ENCODE results near the gene PRKAR2B.
A peak's percentile ranks its signal among the peaks of the same experiment; 100 is the strongest.
"Not testable (repeated sequence)": the region's sequence is repeated elsewhere in the genome, so short reads cannot be mapped to it uniquely, and the experiment has no call there.

PRKAR2B gene

DNA sequence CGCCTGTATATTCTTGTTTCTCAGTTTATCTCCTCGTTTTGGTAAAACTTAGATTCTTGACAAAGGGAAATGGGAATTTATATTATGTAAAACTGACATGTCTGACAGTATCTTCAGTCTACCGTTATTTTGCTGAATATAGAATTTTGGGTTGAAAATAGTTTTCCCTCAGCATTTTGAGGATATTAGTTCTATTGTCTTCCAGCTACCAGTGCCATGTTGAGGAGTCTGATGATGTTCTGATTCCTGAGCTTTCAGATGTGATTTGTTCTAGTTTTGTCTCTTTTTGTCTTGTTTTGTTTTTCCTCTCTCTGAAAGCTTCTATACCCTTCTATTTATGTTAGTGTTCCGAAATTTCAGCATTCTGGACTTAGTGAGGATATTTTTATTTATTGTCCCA, 8.0 kb upstream of the PRKAR2B start:
- no peak overlapping the region for H3K27ac ChIP-seq
- no peak for TF ChIP-seq CTCF (IDR thresholded peaks at IDR 0.05)
- no peak for TF ChIP-seq ZFX (IDR thresholded peaks at IDR 0.05; ENCODE audit: borderline replicate concordance)

DNA sequence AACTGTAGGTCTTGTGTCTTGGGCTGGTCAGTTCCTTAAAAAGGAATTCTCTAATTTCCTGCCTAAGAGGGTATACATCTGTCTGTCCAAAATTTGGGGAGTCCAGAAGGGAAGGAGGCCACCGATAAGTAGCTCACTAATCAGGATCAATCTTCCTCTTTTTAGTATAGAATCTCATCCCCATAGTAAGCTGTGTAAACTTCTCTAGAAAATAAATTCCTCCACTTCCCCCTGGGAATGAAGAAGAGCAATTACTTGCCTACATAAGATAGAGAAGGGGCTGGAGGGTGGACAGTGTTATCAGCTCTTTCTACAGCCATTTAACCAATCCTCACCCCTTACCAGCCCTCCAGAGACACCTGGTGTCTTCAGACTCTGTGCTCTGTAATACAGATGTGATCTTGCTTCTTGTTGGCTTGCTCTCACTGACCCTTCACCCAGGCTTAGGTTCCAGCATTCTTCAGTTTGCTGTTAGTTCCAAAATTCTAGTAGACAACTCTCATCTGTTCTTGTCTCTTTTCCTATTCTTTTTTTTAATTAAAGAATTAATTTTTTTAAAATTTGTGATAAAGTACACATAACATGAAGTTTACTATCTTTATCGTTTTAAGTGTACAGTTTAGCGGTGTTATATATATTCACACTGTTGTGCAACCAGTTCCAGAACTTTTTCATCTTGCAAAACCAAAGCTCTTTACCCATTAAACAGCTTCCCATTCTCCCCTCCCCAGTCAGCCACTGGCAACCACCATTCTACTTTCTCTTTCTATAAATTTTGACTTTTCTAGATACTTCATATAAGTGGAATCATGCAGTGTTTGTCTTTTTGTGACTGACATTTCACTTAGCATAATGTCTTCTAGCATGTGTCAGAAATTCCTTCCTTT, 6.5 kb upstream of the PRKAR2B start:
- H3K27ac ChIP-seq = no peak overlapping the region
- TF ChIP-seq ZFX (IDR thresholded peaks at IDR 0.05; ENCODE audit: borderline replicate concordance) (no peak), CTCF (IDR thresholded peaks at IDR 0.05) (no peak)

GRCh38 chr7:107039199-107039900, 5.2 kb upstream of the PRKAR2B start:
- no peak overlapping the region for H3K27ac ChIP-seq
- TF ChIP-seq ZFX (IDR thresholded peaks at IDR 0.05; ENCODE audit: borderline replicate concordance) (no peak), CTCF (IDR thresholded peaks at IDR 0.05) (no peak)

- H3K27ac ChIP-seq = no peak overlapping the region
- TF ChIP-seq CTCF (IDR thresholded peaks at IDR 0.05) = no peak
- no peak for TF ChIP-seq ZFX (IDR thresholded peaks at IDR 0.05; ENCODE audit: borderline replicate concordance)
Observed at GRCh38 chr7:107041097-107041496, 3.4 kb upstream of the PRKAR2B start.

DNA sequence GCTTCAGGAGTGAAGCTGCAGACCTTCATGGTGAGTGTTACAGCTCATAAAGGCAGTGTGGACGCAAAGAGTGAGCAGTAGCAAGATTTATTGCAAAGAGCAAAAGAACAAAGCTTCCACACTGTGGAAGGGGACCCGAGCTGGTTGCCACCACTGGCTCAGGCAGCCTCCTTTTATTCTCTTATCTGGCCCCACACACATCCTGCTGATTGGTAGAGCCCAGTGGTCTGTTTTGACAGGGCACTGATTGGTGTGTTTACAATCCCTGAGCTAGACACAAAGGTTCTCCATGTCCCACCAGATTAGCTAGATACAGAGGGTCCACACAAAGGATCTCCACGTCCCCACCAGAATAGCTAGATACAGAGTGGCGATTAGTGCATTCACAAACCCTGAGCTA, 2.7 kb upstream of the PRKAR2B start:
- H3K27ac ChIP-seq = not testable (repeated sequence)

DNA sequence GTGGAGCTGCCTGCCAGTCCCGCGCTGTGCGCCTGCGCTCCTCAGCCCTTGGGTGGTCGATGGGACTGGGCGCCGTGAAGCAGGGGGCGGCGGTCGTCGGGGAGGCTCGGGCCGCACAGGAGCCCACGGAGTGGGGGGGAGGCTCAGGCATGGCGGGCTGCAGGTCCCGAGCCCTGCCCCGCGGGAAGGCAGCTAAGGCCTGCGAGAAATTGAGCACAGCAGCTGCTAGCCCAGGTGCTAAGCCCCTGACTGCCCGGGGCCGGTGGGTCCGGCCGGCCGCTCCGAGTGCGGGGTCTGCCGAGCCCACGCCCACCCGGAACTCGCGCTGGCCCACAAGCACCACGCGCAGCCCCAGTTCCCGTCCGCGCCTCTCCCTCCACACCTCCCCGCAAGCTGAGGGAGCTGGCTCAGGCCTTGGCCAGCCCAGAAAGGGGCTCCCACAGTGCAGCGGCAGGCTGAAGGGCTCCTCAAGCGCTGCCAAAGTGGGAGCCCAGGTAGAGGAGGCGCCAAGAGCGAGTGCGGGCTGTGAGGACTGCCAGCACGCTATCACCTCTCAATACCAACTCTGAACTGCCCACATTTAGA, 2.1 kb upstream of the PRKAR2B start:
- H3K27ac ChIP-seq = not testable (repeated sequence)

DNA sequence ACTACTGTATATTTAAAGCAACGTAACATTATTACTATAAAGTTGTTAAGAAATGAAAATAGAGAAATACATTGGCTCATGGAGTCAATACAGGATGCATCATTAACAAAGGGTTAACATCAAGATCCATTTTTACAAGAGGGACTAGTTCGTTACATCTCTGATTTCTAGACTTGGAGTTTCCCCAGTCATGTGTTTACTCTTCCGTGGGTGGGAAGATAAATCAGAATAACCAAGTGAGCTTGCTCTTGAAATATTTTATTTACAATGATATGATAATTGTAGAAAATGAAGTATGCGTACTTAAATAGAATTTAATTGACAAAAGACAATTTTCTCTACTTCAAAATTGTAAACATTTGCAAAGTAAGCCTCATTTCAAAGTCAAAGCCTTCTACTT, 1.0 kb upstream of the PRKAR2B start:
- no peak for TF ChIP-seq CTCF (IDR thresholded peaks at IDR 0.05)
- TF ChIP-seq ZFX (IDR thresholded peaks at IDR 0.05; ENCODE audit: borderline replicate concordance) = no peak
- peak overlapping the region; percentile 55 for H3K27ac ChIP-seq

DNA sequence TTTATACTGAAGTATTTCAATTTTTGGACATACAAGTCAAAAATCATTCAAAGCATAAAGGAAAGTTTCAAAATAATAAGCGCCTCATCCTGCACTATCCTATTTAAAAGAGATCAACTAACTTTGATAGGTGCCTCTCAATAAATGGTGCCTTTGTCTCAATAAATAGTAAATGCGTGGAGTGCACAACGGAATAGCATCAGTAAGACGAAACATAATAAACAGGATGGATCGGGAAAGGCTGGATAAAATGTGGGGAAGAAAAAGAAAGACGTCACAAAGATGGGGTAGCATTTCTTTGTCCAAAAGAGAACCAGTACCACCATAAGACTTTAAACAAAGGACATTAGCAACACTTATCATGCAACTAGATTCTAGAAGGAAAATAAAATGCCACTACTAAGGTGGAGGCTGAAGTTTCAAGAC, 571 bp upstream of the PRKAR2B start:
- H3K27ac ChIP-seq = peak overlapping the region; percentile 55
- TF ChIP-seq ZFX (IDR thresholded peaks at IDR 0.05; ENCODE audit: borderline replicate concordance) = no peak
- TF ChIP-seq CTCF (IDR thresholded peaks at IDR 0.05) = no peak
